BJ (cell line): Measurements from ENCODE around the gene NCBP1. TPM values are rescaled to one million over a fixed set of nuclear protein-coding genes. Genes with fewer than 3 reads are reported as not detected.

Source experiments
- CTCF ChIA-PET: fragments of 350-600 bp; formaldehyde crosslinking; extraction: SDS; loops from one replicate; lab custom pipeline; 2021; ENCODE audit warnings: antibody characterized with exemption, inconsistent platforms; lab: Yijun Ruan, JAX
- POLR2A ChIA-PET: fragments of 300-600 bp; sonication (Branson Sonifier 250); formaldehyde crosslinking; extraction: SDS; loops from one replicate; lab custom pipeline; 2021; ENCODE audit warnings: antibody characterized with exemption; lab: Charles Lee
- DNase-seq: peaks from one replicate; pipeline ENCODE4 v3.0.0-alpha.2; 2011; ENCODE audit warnings: low read depth
- H3K27me3 ChIP-seq: 2 replicates; pipeline ENCODE4 v1.6.0; 2011; ENCODE audit warnings: low read length; ENCODE audit not compliant: control insufficient read depth, insufficient read depth
- H3K36me3 ChIP-seq: 2 replicates; pipeline ENCODE4 v1.5.1; 2011; ENCODE audit warnings: low read length; ENCODE audit not compliant: control insufficient read depth, insufficient read depth
- H3K4me3 ChIP-seq: 2 replicates; pipeline ENCODE4 v1.5.1; 2011; ENCODE audit warnings: low read depth, mild to moderate bottlenecking, control low read depth, low read length
- CTCF ChIP-seq: IDR thresholded peaks from 2 replicates; pipeline ENCODE4 v1.5.1; 2011; ENCODE audit warnings: low read depth, mild to moderate bottlenecking, control low read depth, inconsistent platforms, low read length, moderate library complexity; ENCODE audit not compliant: insufficient read depth
- polyA plus RNA-seq: library from polyadenylated mRNA; depleted of rRNA; stranded (reverse); fragments of >200 nt; gene quantifications from 2 replicates; pipeline ENCODE4 v1.2.3, GENCODE V29; 2011

NCBP1 gene
- polyA plus RNA-seq, 1 experiment = 11.0 TPM

GRCh38 chr9:97599314-97599846, 34.2 kb upstream of the NCBP1 start:
- Histone ChIP-seq H3K4me3 (no peak overlapping the region), H3K36me3 (peaks cover 6% of the 10 kb centered on the region), H3K27me3 (no peaks in the 10 kb centered on the region)
- CTCF ChIA-PET = interaction anchor here (0.6 to 18.0 kb wide), 35 partner anchors 10 to 742 kb away, joined by 3 to 292 read pairs (median 5); partner anchors contain the start of genes TDRD7 and TMOD1
- POLR2A ChIA-PET = interaction anchor here (0.6 kb wide), 1 partner anchor 378 kb away, joined by 19 read pairs; no protein-coding TSS in a partner anchor
- TF ChIP-seq CTCF = no peak
- no peak for DNase-seq

- H3K36me3 ChIP-seq = peaks cover 10% of the 10 kb centered on the region
- POLR2A ChIA-PET = no interaction called here
- no peaks in the 10 kb centered on the region for H3K27me3 ChIP-seq
- no peak for DNase-seq
- H3K4me3 ChIP-seq = no peak overlapping the region
- no peak for TF ChIP-seq CTCF
- CTCF ChIA-PET = interaction anchor here (1.3 to 18.0 kb wide), 5 partner anchors 11 to 743 kb away, joined by 3 to 292 read pairs (median 24); no protein-coding TSS in a partner anchor
Observed at GRCh38 chr9:97600531-97601227, 32.9 kb upstream of the NCBP1 start.

GRCh38 chr9:97601228-97601898, 32.3 kb upstream of the NCBP1 start:
- ChIA-PET POLR2A (no interaction called here), CTCF (interaction anchor here (1.3 to 18.0 kb wide), 5 partner anchors 10 to 190 kb away, joined by 3 to 292 read pairs (median 5); no protein-coding TSS in a partner anchor)
- H3K4me3 ChIP-seq = no peak overlapping the region
- TF ChIP-seq CTCF = no peak
- peaks cover 10% of the 10 kb centered on the region for H3K36me3 ChIP-seq
- DNase-seq = no peak
- H3K27me3 ChIP-seq = no peaks in the 10 kb centered on the region

GRCh38 chr9:97602430-97602829, 31.2 kb upstream of the NCBP1 start:
- ChIA-PET POLR2A (no interaction called here), CTCF (interaction anchor here (0.9 to 18.0 kb wide), 6 partner anchors 8 to 215 kb away, joined by 3 to 292 read pairs (median 4); no protein-coding TSS in a partner anchor)
- no peaks in the 10 kb centered on the region for H3K27me3 ChIP-seq
- no peak for TF ChIP-seq CTCF
- no peak for DNase-seq
- H3K36me3 ChIP-seq = peaks cover 10% of the 10 kb centered on the region
- no peak overlapping the region for H3K4me3 ChIP-seq
